DND-41 (cell line): Measurements from ENCODE around the gene NR5A2.

Experiments used
- ATAC-seq: fragments of 200-7000 bp; cut with Tn5 transposase; 3 replicates; pipeline ENCODE4 v1.9.1; 2021; ENCODE audit warnings: low read depth; ENCODE audit not compliant: insufficient read depth
- DNase-seq: peaks from one replicate; pipeline ENCODE4 v3.0.0-alpha.2; 2020
- H2AFZ ChIP-seq: 2 replicates; pipeline ENCODE4 v1.6.0; 2012; ENCODE audit warnings: low read depth, low read length
- H3K27ac ChIP-seq: 2 replicates; pipeline ENCODE4 v1.5.1; 2012; ENCODE audit warnings: low read length, inconsistent platforms
- H3K27me3 ChIP-seq: fragments of 200-600 bp; sonication (generic); 2 replicates; pipeline ENCODE4 v1.6.0; 2012; ENCODE audit warnings: low read length, mild to moderate bottlenecking, inconsistent platforms; ENCODE audit not compliant: insufficient read depth, poor library complexity
- H3K36me3 ChIP-seq: 2 replicates; pipeline ENCODE4 v1.5.1; 2012; ENCODE audit warnings: low read length, inconsistent platforms; ENCODE audit not compliant: insufficient read depth
- H3K4me1 ChIP-seq: 2 replicates; pipeline ENCODE4 v1.5.1; 2012; ENCODE audit warnings: mild to moderate bottlenecking, low read length; ENCODE audit not compliant: insufficient read depth
- H3K4me2 ChIP-seq: 2 replicates; pipeline ENCODE4 v1.6.0; 2012; ENCODE audit warnings: mild to moderate bottlenecking, moderate library complexity, low read length, inconsistent platforms; ENCODE audit not compliant: insufficient read depth
- H3K4me3 ChIP-seq, 2 experiments: fragments of 200-600 bp in 1 of 2; shearing (Covaris generic) in 1 of 2; 2 replicates each; pipeline ENCODE4 v1.5.1; 2012 to 2016; ENCODE audit warnings: inconsistent platforms in 2 of 2, low read length in 2 of 2, mild to moderate bottlenecking in 2 of 2, low read depth in 1 of 2, moderate library complexity in 1 of 2
- H3K79me2 ChIP-seq: 2 replicates; pipeline ENCODE4 v1.6.0; 2012; ENCODE audit warnings: low read length, inconsistent platforms; ENCODE audit not compliant: insufficient read depth
- H3K9ac ChIP-seq: 2 replicates; pipeline ENCODE4 v1.6.0; 2012; ENCODE audit warnings: low read depth, mild to moderate bottlenecking, inconsistent platforms, low read length, moderate library complexity
- H3K9me3 ChIP-seq: 2 replicates; pipeline ENCODE4 v1.5.1; 2012; ENCODE audit warnings: low read length, moderate library complexity, mild to moderate bottlenecking, inconsistent platforms; ENCODE audit not compliant: insufficient read depth, severe bottlenecking
- H4K20me1 ChIP-seq: 2 replicates; pipeline ENCODE4 v1.6.0; 2012; ENCODE audit warnings: low read length; ENCODE audit not compliant: insufficient read depth
- CTCF ChIP-seq: IDR thresholded peaks from 2 replicates; pipeline ENCODE4 v1.5.1; 2012; ENCODE audit warnings: borderline replicate concordance, low read length, moderate library complexity, mild to moderate bottlenecking; ENCODE audit not compliant: poor library complexity, severe bottlenecking; ENCODE audit errors: extremely low read depth
- EZH2 ChIP-seq: IDR thresholded peaks from 3 replicates; pipeline ENCODE4 v1.6.1; 2012; ENCODE audit warnings: borderline replicate concordance, low read depth, mild to moderate bottlenecking, moderate library complexity, low read length, inconsistent platforms; ENCODE audit not compliant: severe bottlenecking

Gene NR5A2

GRCh38 chr1:200205216-200205995 is 177.9 kb downstream of the NR5A2 start:
- Histone ChIP-seq H2AFZ (no peak overlapping the region), H3K9ac (no peak overlapping the region), H3K4me3 (no peak overlapping the region), H3K79me2 (no peaks in the 10 kb centered on the region), H3K27ac (no peak overlapping the region), H3K4me2 (no peak overlapping the region), H3K27me3 (peaks cover 13% of the 10 kb centered on the region), H3K9me3 (no peaks in the 10 kb centered on the region), H4K20me1 (no peaks in the 10 kb centered on the region), H3K36me3 (no peaks in the 10 kb centered on the region), H3K4me1 (no peaks in the 10 kb centered on the region)
- TF ChIP-seq CTCF = no peak
- TF ChIP-seq EZH2 = no peak
- ATAC-seq (no peak), DNase-seq (no peak)

- Histone ChIP-seq H3K4me2 (no peak overlapping the region), H3K9ac (no peak overlapping the region), H4K20me1 (no peaks in the 10 kb centered on the region), H3K36me3 (no peaks in the 10 kb centered on the region), H3K4me3 (no peak overlapping the region), H3K27me3 (peaks cover 13% of the 10 kb centered on the region), H3K27ac (no peak overlapping the region), H2AFZ (no peak overlapping the region), H3K79me2 (no peaks in the 10 kb centered on the region), H3K4me1 (no peaks in the 10 kb centered on the region), H3K9me3 (no peaks in the 10 kb centered on the region)
- no peak for DNase-seq
- TF ChIP-seq CTCF (no peak), EZH2 (no peak)
- ATAC-seq = no peak
These were observed 178.8 kb downstream of the NR5A2 start for GRCh38 chr1:200206340-200206739.

GRCh38 chr1:200206761-200207160 is 179.3 kb downstream of the NR5A2 start:
- no peaks in the 10 kb centered on the region for H4K20me1 ChIP-seq
- H3K4me1 ChIP-seq = no peaks in the 10 kb centered on the region
- H3K79me2 ChIP-seq = no peaks in the 10 kb centered on the region
- no peak for DNase-seq
- H3K9ac ChIP-seq = no peak overlapping the region
- H3K9me3 ChIP-seq = no peaks in the 10 kb centered on the region
- H2AFZ ChIP-seq = no peak overlapping the region
- no peak overlapping the region for H3K4me2 ChIP-seq
- TF ChIP-seq CTCF = no peak
- TF ChIP-seq EZH2 = no peak
- no peak overlapping the region for H3K27ac ChIP-seq
- ATAC-seq = no peak
- H3K36me3 ChIP-seq = no peaks in the 10 kb centered on the region
- H3K27me3 ChIP-seq = peaks cover 13% of the 10 kb centered on the region
- no peak overlapping the region for H3K4me3 ChIP-seq

- Histone ChIP-seq H3K4me2 (no peak overlapping the region), H3K9me3 (no peaks in the 10 kb centered on the region), H3K79me2 (no peaks in the 10 kb centered on the region), H3K9ac (no peak overlapping the region), H3K4me1 (no peaks in the 10 kb centered on the region), H3K36me3 (no peaks in the 10 kb centered on the region), H4K20me1 (no peaks in the 10 kb centered on the region), H3K27me3 (peaks cover 13% of the 10 kb centered on the region), H2AFZ (no peak overlapping the region), H3K27ac (no peak overlapping the region), H3K4me3 (no peak overlapping the region)
- DNase-seq (no peak), ATAC-seq (no peak; the same call in 2 of the 3 replicates)
- TF ChIP-seq CTCF = no peak
- TF ChIP-seq EZH2 = no peak
These were observed 180.2 kb downstream of the NR5A2 start for GRCh38 chr1:200207711-200208126.
